GM12878 (cell line): ENCODE results near the gene SPART. TPM values are rescaled to one million over a fixed set of nuclear protein-coding genes. Genes with fewer than 3 reads are reported as not detected.

Source experiments
- ATAC-seq: fragments of 200-7000 bp; cut with Tn5 transposase; 3 replicates; pipeline ENCODE4 v1.9.1; 2020; ENCODE audit warnings: mild to moderate bottlenecking, moderate library complexity
- BruUV-seq: library from RNA; stranded (reverse); fragments of 400-500 nt; replicated peaks from 2 replicates; lab custom pipeline; 2021; lab: Mats Ljungman, UMichigan
- CTCF ChIA-PET: fragments of 300-600 bp; sonication (Branson Sonifier 250); formaldehyde crosslinking; extraction: SDS; loops from one replicate; lab custom pipeline; 2021; ENCODE audit warnings: inconsistent platforms; lab: Yijun Ruan, JAX
- POLR2A ChIA-PET: fragments of 350-600 bp; formaldehyde crosslinking; extraction: SDS; loops from one replicate; lab custom pipeline; 2021; ENCODE audit warnings: inconsistent platforms; lab: Charles Lee
- RAD21 ChIA-PET: fragments of 300-600 bp; sonication (Branson Sonifier 250); formaldehyde crosslinking; loops from one replicate; lab custom pipeline; 2023; ENCODE audit warnings: antibody characterized with exemption; ENCODE audit not compliant: unreplicated experiment; lab: Charles Lee
- SMC1A ChIA-PET: fragments of 300-600 bp; sonication (Branson Sonifier 250); formaldehyde crosslinking; loops from one replicate; lab custom pipeline; 2023; ENCODE audit not compliant: unreplicated experiment, uncharacterized antibody; lab: Charles Lee
- DNase-seq: peaks from one replicate; pipeline ENCODE4 v3.0.0-alpha.2; 2011; ENCODE audit warnings: low read depth, low spot score
- FAIRE-seq: peaks from 3 replicates; lab custom pipeline; 2011; peaks lifted over from hg19 to GRCh38; lab: Jason Lieb, UNC
- H2AFZ ChIP-seq: 2 replicates; pipeline ENCODE4 v1.6.0; 2011; ENCODE audit warnings: low read depth, low read length, control low read depth; ENCODE audit not compliant: control insufficient read depth
- H3K27ac ChIP-seq: 2 replicates; pipeline ENCODE4 v1.5.1; 2011; ENCODE audit warnings: control low read depth; ENCODE audit not compliant: control insufficient read depth, insufficient read depth
- H3K27me3 ChIP-seq, 2 experiments: replicated peaks in 1 of 2; 2 replicates each; pipeline versions ENCODE4 v1.6.0 to v1.6.1; 2011; ENCODE audit warnings: low read length in 1 of 2; ENCODE audit not compliant: control insufficient read depth in 2 of 2, insufficient read depth in 2 of 2
- H3K36me3 ChIP-seq, 2 experiments: 2 replicates each; pipeline ENCODE4 v1.5.1; 2011; ENCODE audit warnings: low read length in 1 of 2; ENCODE audit not compliant: control insufficient read depth in 2 of 2, insufficient read depth in 2 of 2
- H3K4me1 ChIP-seq: 2 replicates; pipeline ENCODE4 v1.6.1; 2011; ENCODE audit warnings: mild to moderate bottlenecking, low read length, moderate library complexity, mixed read lengths; ENCODE audit not compliant: control insufficient read depth, insufficient read depth
- H3K4me2 ChIP-seq: 2 replicates; pipeline ENCODE4 v1.6.0; 2011; ENCODE audit warnings: control low read depth; ENCODE audit not compliant: control insufficient read depth, insufficient read depth
- H3K4me3 ChIP-seq: fragments of 200-600 bp; sonication (generic); 2 replicates; pipeline ENCODE4 v1.5.1; 2016
- H3K79me2 ChIP-seq: 2 replicates; pipeline ENCODE4 v1.6.0; 2011; ENCODE audit warnings: low read length; ENCODE audit not compliant: control insufficient read depth, insufficient read depth
- H3K9ac ChIP-seq: 2 replicates; pipeline ENCODE4 v1.8.0; 2011; ENCODE audit warnings: low read length, control low read depth, mixed read lengths; ENCODE audit not compliant: control insufficient read depth, insufficient read depth
- H3K9me3 ChIP-seq: replicated peaks from 3 replicates; pipeline ENCODE4 v1.5.1; 2011; ENCODE audit warnings: mild to moderate bottlenecking, low read length; ENCODE audit not compliant: control insufficient read depth, insufficient read depth
- H4K20me1 ChIP-seq: 2 replicates; pipeline ENCODE4 v1.6.0; 2011; ENCODE audit not compliant: control insufficient read depth, insufficient read depth
- BCLAF1 ChIP-seq: fragments of 450-650 bp; IDR thresholded peaks from 2 replicates; pipeline ENCODE4 v1.6.1; 2017; ENCODE audit warnings: antibody characterized with exemption, mild to moderate bottlenecking, moderate library complexity
- CEBPZ ChIP-seq: fragments of 150-350 bp; IDR thresholded peaks from 2 replicates; pipeline ENCODE4 v1.6.1; 2016; ENCODE audit warnings: low read depth, low read length
- CHD4 ChIP-seq: fragments of 200-600 bp; sonication (generic); IDR thresholded peaks from 2 replicates; pipeline ENCODE4 v1.6.1; 2016; ENCODE audit warnings: mild to moderate bottlenecking
- E4F1 ChIP-seq: fragments of 450-650 bp; IDR thresholded peaks from 2 replicates; pipeline ENCODE4 v1.6.1; 2018; ENCODE audit warnings: borderline replicate concordance, mild to moderate bottlenecking; ENCODE audit not compliant: partially characterized antibody
- HDAC2 ChIP-seq: fragments of 200-600 bp; sonication (generic); IDR thresholded peaks from 2 replicates; pipeline ENCODE4 v1.6.1; 2017
- JUNB ChIP-seq: IDR thresholded peaks from 2 replicates; pipeline ENCODE4 v1.6.1; 2016; ENCODE audit warnings: antibody characterized with exemption, mild to moderate bottlenecking
- MLLT1 ChIP-seq: fragments of 450-650 bp; IDR thresholded peaks from 2 replicates; pipeline ENCODE4 v1.6.1; 2016; ENCODE audit warnings: mild to moderate bottlenecking
- PAX8 ChIP-seq: fragments of 450-650 bp; IDR thresholded peaks from 2 replicates; pipeline ENCODE4 v1.6.1; 2017; ENCODE audit warnings: mild to moderate bottlenecking, moderate library complexity
- RBBP5 ChIP-seq: fragments of 200-600 bp; sonication (generic); conservative IDR thresholded peaks from 2 replicates; pipeline ENCODE4 v1.6.1; 2016
- SREBF2 ChIP-seq: IDR thresholded peaks from 2 replicates; pipeline ENCODE4 v1.6.1; 2012; ENCODE audit warnings: mild to moderate bottlenecking, low read length
- USF2 ChIP-seq: IDR thresholded peaks from 2 replicates; pipeline ENCODE4 v1.6.1; 2011; ENCODE audit warnings: low read depth, low read length, improper control_type of control experiment, borderline replicate concordance
- ZNF217 ChIP-seq: fragments of 450-650 bp; IDR thresholded peaks from 2 replicates; pipeline ENCODE4 v1.6.1; 2017; ENCODE audit warnings: antibody characterized with exemption, mild to moderate bottlenecking
- WGBS: methylation state at CpG from one replicate; pipeline ENCODE4 v1.1.6; 2016; ENCODE audit warnings: low lambda C conversion rate; ENCODE audit not compliant: insufficient replicate concordance, insufficient coverage; ENCODE audit errors: missing lambda C conversion rate; 5-methylcytosine and 5-hydroxymethylcytosine counted together
- in situ Hi-C: fragments of 300-500 bp; cut with MboI; formaldehyde crosslinking; loops from 9 replicates; pipeline ENCODE4 v1.14.3; 2018; ENCODE audit warnings: mixed read lengths
- intact Hi-C: fragments of 100-400 bp; cut with micrococcal nuclease; formaldehyde crosslinking; loops from one replicate; pipeline ENCODE4 v1.14.2; 2022; ENCODE audit not compliant: unreplicated experiment
- polyA plus RNA-seq, 11 experiments: library from polyadenylated mRNA; depleted of rRNA in 4 of 11; unstranded in 6 of 11; stranded (reverse) in 5 of 11; fragments of >200 nt; fragmentation: Nextera tagmentation in 4 of 11; fragmentation: Illumina TruSeq in 1 of 11; extraction: Ambion mirVana in 4 of 11; extraction: Trizol in 1 of 11; gene quantifications; 1 replicate in 1 of 11; 2 replicates in 10 of 11; pipeline versions ENCODE4 v1.2.1 to v1.2.3, GENCODE V29; 2011 to 2016; ENCODE audit warnings: inconsistent platforms in 2 of 11, missing spikeins in 2 of 11, low read depth in 1 of 11
- total RNA-seq, 4 experiments: library from RNA; depleted of rRNA in 3 of 4; stranded (reverse); fragments of >200 nt in 3 of 4; fragmentation: Illumina TruSeq in 1 of 4; extraction: Trizol in 1 of 4; gene quantifications; 2 replicates each; pipeline versions ENCODE4 v1.2.1 to v1.2.3, GENCODE V29; 2013 to 2021

The SPART gene
- total and polyA plus RNA-seq, 10 of the 15 experiments (the other 5 are each of a cell fraction or from before 2014, with no cell fraction given) = 17.6 to 74.6 (median 42.1) TPM

GRCh38 chr13:36360903-36361302 lies 14.7 kb upstream of the SPART start:
- RAD21 ChIA-PET = interaction anchor here (2.4 to 7.3 kb wide), 2 partner anchors 14 to 58 kb away, joined by 7 to 67 read pairs; partner anchors contain the start of gene SPART
- no peak for TF ChIP-seq E4F1
- TF ChIP-seq CEBPZ = no peak
- TF ChIP-seq ZNF217 = no peak
- TF ChIP-seq PAX8 = no peak
- no peak for TF ChIP-seq RBBP5
- TF ChIP-seq HDAC2 = no peak
- no peak for TF ChIP-seq SREBF2
- no peak for TF ChIP-seq USF2
- no peak for TF ChIP-seq JUNB
- no peak for TF ChIP-seq BCLAF1
- TF ChIP-seq CHD4 = no peak
- no peak for TF ChIP-seq MLLT1

More at GRCh38 chr13:36360903-36361302, 14.7 kb upstream of the SPART start:
- Histone ChIP-seq H3K4me3 (no peak overlapping the region), H3K4me2 (no peak overlapping the region), H3K4me1 (no peaks in the 10 kb centered on the region), H3K9me3 (no peaks in the 10 kb centered on the region), H3K27me3 (no peaks in the 10 kb centered on the region), H3K27ac (no peak overlapping the region), H4K20me1 (no peaks in the 10 kb centered on the region), H3K79me2 (no peaks in the 10 kb centered on the region), H2AFZ (no peak overlapping the region), H3K9ac (no peak overlapping the region), H3K36me3 (no peaks in the 10 kb centered on the region)
- BruUV-seq = no TSS peak
- intact Hi-C loops (no loop called here), in situ Hi-C loops (no loop called here)
- FAIRE-seq (no peak), ATAC-seq (no peak), DNase-seq (no peak)
- WGBS = 20% methylated on average over 1 of the region's 1 CpG
- POLR2A ChIA-PET = no interaction called here
- CTCF ChIA-PET = interaction anchor here (1.6 to 4.4 kb wide), 2 partner anchors 12 to 14 kb away, joined by 5 to 26 read pairs; partner anchors contain the start of gene SPART
- SMC1A ChIA-PET = interaction anchor here (2.3 to 6.7 kb wide), 4 partner anchors 8 to 57 kb away, joined by 10 to 30 read pairs (median 13); no protein-coding TSS in a partner anchor
